Activated CD4-positive, CD25-positive, alpha-beta regulatory T cell (primary cell): Measurements from ENCODE around the gene ATP2B3.

Experiments used
- DNase-seq, 4 experiments: peaks; one replicate each; lab custom pipeline; 2025; lab: John Stamatoyannopoulos, UW

The ATP2B3 gene

DNA sequence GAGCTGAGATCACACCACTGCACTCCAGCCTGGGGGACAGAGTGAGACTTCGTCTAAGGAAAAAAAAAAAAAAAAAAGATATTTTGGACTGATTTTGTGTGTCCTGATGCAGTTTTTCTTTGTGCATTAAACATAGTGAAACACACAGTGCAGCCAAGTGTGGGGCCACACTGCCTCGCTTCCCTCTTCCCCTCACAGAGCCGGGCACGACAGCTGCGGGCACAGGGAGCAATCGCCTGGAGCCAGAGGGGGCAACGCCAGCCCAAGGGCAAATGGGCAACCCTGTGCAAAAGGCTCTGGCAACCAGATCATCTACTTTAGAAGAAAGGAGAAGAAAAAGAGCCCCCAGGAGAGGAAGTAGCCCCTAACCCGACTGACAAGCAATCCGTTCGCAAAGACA is 95.0 kb downstream of the ATP2B3 start:
- no peak for DNase-seq

DNA sequence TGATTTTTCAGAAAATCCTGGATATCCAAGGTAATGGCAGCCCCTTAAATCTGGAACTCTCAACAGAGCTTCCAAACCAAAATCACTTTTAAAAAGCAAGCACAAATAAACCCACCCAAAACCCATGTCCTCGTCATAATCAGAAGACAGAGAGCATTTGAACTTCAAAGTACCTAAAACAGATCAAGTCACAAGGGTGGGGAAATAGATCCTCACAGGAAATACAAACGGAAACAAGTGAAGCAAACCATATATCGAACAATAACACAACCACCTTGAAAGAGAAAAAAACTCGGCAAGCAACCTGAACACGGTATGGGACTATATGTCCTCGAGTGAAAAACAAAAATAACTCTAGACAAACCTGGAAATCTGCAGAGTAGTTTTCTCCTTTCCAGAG is 97.4 kb downstream of the ATP2B3 start:
- no peak for DNase-seq

DNA sequence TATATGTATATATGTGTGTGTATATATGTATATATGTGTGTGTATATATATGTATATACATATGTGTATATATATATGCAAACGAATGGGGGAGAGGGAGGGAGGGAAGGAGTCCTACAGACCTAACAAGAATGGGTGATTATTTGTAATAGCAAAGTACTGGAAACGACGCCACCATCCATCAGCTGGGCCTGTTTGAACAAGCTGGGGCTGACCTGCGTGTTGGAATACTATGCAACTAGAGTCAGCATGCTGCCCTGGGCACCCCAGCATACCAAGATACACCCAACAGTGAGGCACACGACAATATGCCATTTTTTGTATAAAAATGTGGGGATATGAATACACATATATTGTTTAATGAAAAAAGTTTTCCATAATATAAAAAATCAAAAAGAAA is 103.1 kb downstream of the ATP2B3 start:
- DNase-seq = no peak

DNA sequence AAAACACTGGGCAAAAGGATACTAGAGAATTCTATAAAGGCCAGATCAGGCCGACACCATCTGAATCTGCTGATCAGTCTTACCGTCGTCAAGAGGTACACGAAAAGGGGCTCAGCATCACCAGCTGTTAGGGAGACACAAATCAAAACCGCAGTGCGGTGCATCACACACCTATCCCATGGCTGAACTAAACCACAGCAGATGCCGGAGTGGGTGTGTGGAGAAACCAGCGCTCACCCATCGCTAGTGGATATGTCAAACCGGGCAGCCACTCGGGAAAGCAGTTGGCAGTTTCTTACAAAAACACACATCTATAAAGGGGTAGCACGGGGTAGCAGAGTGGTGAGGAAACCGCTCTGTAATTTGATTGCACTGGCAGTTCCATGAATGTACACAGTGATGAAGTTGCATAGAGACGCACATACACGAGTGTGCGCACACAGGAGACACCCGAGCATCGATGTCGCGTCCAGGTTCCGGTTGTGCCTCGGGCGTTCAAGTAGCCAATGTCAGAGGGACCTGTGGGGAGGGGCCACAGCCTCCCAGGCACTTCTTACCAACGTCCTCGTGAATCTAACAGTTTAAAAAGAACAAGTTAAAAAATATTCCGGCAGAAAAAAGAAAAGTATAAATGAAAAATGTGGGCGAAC is 104.6 kb downstream of the ATP2B3 start:
- DNase-seq = no peak

DNA sequence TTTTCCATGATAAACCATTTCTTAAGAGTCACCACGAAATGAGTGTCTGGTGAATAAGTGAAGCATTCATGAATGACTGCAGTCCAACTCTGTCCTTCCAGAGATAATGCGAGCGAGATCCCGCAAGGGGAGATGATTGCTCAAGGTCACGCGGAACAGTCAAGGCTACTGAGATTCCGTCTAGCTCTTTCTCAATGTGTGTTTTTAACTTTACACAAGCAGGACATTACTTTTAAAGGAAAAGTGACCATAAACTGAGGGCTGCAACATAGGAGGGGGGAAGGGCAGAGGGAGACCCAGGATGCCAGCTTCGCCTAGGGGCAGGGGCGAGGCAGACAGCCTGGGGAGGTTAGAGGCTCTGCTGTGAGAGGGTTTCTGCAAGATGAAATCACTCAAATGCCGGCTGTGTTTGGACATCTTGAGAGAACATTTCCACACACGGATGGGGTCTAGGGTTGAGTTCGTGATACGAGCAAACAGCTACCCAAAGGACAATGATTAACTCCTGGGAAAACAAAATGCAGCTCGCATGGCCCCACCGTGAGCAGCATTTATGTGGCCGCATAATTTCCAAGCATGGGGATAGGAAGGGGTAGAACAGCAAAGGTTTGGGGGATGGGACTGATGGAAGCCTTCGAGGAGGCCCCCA is 105.3 kb downstream of the ATP2B3 start:
- DNase-seq = no peak

DNA sequence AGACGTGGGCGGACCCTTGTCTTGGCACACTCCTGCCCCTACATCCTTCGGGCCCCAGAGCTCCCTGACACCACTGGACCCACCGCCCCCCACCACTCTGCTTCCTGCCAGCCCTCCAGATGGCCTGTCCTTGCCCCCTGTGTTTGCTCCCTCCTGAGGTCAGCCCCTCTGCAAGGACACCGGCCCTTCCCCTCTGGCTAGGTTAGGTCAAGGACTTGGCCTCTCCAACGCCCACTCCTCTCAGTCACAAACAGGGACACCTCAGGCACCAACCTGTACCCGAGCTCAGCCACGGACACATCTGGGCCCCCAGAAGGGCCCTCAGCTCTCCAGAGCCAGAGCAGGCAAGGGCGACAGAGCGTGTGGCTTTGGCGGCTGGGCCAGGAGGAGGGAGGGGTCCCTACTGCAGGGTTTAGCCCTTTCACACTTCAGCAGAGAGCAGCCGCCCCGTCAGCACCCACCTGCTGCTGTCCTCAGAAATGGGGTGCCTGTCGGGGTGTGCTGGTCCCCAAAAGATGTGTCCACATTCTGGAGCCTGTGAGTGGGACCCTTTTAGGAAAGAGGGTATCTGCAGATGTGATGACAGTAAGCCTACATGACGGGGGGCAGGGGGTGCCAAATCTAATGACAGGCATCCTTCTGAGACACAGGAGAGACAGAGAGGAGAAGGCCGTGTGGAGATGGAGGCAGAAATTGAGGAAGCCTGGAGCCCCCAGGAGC is 106.0 kb downstream of the ATP2B3 start:
- DNase-seq = no peak

DNA sequence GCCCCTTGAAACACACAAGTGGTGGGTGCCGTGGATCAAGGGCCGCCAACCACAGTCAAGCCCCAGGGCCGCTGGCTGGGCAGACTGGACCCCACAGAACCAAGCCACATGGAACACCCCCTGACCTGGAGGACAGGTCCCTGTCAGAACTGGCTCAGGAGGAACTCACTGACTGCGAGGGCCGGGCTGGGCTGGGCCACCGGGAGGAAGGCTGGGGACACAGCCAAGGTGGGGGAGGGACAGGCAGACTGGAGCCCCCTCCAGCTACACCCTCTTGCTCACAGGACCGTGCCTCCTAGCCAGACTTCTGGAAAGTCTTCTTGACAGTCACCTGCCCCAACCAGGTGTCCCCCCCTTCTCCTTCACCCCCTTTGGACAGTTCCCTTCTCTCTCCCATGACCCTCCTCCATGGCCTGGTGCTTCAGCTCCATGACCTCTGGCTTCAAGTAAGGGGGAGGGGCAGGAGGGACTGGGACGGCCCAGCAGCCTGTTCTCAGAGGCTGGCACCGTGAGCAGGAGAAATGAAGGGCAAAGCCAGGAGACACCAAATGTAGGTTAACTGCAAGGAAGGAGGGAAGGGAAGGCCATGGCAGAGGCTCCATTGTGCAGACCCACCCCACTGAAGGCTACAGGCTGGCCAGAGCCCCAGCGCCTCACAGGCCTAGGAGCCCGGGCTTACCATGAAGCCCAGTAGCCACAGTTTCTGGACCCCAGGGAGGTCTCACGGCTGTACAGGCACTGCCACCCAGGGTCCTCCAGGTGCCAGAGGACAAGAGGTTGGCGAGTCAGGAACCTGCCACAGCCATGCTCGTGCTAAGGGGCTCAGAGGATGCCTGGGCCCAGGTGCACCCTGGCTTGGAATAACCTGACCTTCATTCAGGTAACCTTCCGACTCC is 107.0 kb downstream of the ATP2B3 start:
- DNase-seq = no peak

DNA sequence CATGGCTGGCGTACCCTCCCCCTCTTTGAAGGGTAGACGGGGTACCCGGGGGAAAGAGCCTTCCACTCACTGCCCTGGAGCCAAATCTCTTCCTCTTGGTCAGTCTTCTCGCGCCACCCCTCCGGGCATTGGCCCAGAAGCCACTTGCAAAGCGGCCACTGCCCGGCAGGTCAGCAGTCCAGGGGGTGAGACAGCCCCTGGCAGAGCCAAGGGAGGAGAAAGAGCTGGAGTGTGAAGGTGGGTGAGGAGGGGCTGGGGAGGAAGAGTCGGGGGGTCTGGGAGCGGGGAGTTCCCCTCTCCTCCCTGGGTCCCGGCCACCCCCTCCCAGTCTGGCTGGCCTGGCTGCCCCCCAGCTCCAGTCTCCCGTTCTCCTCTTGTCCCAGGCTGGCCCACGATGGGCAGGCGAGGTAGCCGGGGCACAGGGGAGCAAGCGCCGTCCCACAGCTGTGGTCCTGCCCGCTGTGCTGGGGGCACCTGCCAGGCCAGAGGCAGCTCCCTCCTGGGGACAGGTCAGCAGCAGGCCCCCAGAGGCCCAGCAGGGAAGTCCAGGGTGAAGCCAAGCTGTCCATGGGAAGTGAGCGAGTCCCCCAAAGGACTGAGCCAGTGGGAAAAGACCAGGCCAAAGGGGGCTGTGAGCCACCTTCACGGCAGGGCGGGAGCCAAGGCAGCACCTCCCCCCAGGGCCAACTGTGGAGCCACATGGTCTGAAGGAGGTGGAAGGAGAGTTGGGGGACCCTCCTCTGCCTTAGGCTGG is 108.0 kb downstream of the ATP2B3 start:
- DNase-seq = no peak

DNA sequence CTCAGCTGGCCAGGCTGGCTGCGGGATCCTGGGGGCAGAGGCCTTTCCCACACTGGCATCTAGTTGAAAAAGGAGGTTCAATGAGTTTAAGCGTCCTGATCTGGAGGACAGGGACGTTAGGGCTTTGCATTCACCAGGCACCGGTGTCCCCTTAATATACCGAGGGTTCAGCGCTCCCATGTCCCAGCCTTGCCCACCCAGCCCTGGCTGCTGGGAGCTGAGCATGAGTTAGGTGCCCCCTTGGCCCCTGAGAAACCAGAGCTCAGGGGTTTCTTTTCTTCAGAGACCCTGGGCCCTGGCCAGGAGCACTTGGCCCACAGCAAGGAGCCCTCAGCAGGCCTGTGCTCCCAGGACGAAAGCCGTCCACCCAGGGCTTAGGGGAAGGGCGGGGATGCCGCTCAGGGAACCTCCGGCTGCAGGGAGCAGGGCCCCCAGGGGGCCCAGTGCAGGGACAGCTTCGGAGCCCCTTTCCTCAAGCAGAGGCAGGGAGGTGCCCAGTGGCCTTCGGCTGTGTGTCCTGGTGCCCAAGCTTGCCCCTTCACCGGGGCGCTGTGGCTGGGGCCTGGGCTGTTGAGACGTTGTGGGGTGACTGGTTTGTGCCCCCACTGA is 108.7 kb downstream of the ATP2B3 start:
- DNase-seq = no peak

DNA sequence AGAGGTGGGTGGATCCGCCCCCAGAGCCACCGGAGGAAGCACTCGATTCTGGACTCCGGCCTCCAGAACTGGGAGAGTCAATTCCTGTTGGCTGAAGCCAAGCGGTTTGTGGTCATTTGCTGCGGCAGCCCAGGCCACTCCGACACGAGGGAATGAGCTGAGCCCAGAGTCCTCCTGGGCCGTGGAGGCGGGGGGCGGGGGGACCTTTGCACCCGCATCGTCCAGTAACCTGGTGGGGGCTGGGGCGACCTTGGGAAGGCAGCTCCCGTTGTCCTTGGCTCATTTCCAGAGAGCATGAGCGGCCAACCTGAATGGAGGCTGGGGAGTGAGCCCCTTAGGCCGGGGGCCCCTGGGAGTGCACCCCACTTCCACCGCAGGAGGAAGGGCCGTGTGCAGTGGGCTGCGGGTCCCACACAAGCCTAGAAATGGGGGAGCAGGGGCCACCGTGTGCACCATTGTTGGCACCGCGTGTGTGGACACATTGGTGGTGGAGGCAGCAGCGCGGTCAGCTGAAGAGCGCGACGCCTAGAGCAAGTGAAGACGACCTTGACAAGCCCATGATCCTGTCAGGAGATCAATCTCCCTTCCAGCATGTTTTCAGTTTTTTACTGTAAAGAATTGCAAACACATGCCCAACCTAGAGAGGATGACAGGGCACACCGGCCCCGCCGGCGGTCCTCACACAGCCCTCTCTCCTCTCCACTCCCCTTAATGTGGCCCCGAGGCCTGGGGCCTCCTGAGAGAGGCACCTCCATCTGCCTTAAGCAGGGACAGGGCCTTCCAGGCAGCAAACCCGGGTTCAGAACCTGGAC is 109.6 kb downstream of the ATP2B3 start:
- no peak for DNase-seq

DNA sequence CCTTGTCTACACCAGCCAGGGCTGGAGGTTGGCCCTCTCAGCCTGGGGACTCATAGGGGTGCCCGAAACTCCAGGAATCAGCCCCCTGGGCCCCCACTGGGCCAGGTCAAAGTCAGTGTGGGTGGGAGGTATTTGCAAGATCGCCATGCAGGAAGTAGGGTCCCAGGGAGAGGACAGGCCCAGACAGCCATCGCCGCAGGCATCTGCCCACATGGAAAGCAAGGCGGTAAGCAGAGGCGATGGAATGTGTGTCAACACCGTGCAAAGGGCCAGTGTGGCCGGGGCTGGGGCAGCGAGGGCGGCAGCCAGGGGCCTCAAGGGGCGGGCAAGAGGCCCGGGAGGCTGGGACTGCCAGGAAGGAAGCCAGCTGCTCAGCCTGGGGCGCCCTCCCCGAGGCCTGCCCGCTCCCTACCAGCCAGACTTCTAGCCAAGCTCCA is 110.3 kb downstream of the ATP2B3 start:
- no peak for DNase-seq

DNA sequence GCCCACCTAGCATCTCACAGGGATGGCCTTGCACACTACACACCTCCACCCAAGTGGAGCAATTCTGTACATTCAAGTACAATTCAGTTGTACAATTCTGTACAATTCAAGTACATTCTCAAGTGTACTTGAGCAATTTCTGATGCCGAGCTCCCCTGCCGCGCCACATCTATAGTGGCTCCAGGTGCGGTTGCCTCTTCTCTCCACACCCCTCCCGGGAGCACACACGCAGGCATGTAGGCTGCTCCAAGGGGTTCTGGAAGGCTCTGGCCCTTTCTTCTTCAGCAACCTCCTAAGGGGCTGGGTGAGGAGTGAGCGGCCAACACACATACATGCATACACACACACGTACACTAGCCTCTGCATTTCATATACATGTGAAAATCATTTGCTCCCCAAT is 110.7 kb downstream of the ATP2B3 start:
- DNase-seq = no peak

DNA sequence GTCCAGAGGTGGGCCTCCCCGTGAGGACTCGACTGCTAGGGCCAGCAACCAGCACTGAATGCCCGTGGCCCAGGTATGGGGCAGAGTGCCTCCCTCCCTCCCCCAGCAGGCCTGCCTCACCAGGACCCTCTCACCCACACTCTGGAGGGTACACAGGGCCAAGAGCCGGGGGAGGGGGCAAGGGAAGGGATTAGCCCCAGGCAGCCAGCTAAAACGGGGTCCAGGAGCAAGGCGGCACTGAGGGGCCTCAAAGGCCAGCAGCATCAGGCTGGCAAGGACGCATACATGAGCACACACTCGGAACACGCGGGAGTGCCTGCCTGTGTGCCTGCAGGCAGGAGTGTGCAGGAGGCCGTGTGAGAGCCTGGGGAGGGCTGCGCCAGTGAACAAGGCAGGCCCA is 111.2 kb downstream of the ATP2B3 start:
- no peak for DNase-seq

DNA sequence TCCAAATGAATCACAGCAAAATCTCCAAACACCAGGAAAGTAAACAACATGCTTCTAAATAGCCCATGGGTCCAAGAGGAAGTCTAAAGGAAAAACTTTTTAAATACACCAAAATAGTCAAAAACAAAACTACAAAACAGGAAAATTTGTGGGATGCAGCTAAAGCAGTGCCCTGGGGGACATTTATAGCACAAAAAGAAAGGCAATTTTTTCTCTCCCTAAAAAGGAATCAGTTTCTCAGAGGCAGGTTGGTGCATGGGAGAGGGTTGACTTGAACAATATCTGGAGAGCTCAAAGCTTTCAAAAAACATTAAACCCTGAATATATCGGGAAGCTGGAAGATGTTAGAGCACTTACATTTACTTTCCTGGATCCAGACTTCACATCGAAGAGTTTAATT is 113.9 kb downstream of the ATP2B3 start:
- no peak for DNase-seq

DNA sequence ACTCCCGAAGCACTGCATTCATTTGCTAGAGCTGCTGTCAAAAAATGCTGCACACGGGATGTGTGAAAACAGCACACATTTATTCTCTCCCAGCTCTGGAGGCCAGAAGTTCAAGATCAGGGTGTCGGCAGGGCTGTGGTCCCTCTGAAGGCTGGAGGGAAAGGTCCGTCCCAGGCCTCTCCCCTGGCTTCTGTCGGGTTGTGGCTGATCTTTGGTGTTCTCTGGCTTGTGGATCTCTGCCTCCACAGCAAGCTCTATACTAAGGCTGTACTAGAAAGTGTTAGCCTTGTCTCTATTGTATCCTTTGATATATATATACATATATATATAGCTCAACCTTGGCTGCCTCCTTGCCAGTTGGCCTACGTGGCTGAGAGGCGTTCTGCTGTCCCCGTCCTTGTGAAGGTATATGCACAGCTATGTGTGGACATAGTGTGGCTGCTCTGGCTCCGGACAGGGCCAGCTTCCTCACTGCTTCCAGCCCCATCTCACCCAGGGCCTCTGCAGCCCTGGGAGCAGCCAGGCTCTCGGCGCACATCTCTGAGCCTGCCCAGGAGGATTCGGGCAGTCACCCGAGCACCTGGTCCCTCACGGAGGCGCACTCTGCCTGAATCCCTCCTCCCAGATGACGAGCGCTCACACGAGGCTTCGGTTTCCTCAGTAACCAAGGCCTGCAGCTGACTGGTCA is 114.6 kb downstream of the ATP2B3 start:
- no peak for DNase-seq
